ENCODE data around the gene CARNS1. TPM values are rescaled to one million over a fixed set of nuclear protein-coding genes. Genes with fewer than 3 reads are reported as not detected.
"Not testable (repeated sequence)": the region's sequence is repeated elsewhere in the genome, so short reads cannot be mapped to it uniquely, and the experiment has no call there.

The CARNS1 gene
- total RNA-seq, 1 experiment from 2014 or later: 0.13 TPM

GRCh38 chr11:67423891-67424613 is 8.6 kb downstream of the CARNS1 start:
- BruUV-seq (replicated peaks): no TSS peak
- Histone ChIP-seq H3K27me3 (replicated peaks; ENCODE audit: insufficient read depth, low read depth, low read length, poor library complexity) (no peaks in the 10 kb centered on the region), H3K36me3 (ENCODE audit: insufficient read depth, low read length, poor library complexity, severe bottlenecking) (no peaks in the 10 kb centered on the region), H3K27ac (ENCODE audit: low read depth, low read length, poor library complexity, severe bottlenecking) (no peak overlapping the region), H3K4me3 (ENCODE audit: low read depth, low read length, poor library complexity, severe bottlenecking) (no peak overlapping the region), H3K4me1 (ENCODE audit: insufficient read depth, low read length, poor library complexity, severe bottlenecking) (peaks cover 12% of the 10 kb centered on the region), H3K9me3 (ENCODE audit: low read depth, low read length, poor library complexity, severe bottlenecking) (no peaks in the 10 kb centered on the region)
- no peak for DNase-seq (ENCODE audit: low spot score)
- TF ChIP-seq EZH2 (IDR thresholded peaks at IDR 0.05; ENCODE audit: borderline replicate concordance, low read depth, low read length, poor library complexity, severe bottlenecking) (no peak), CTCF (conservative IDR thresholded peaks at IDR 0.05; ENCODE audit: low read depth, low read length) (no peak)
- intact Hi-C loops (cut with micrococcal nuclease; ENCODE audit: unreplicated experiment): no loop called here
- ChIA-PET CTCF (no interaction called here), POLR2A (ENCODE audit: low non-redundant PET) (no interaction called here)

- H3K9me3 ChIP-seq (ENCODE audit: low read depth, low read length, poor library complexity, severe bottlenecking); BruUV-seq (replicated peaks); H3K36me3 ChIP-seq (ENCODE audit: insufficient read depth, low read length, poor library complexity, severe bottlenecking); H3K27me3 ChIP-seq (replicated peaks; ENCODE audit: insufficient read depth, low read depth, low read length, poor library complexity); intact Hi-C loops (cut with micrococcal nuclease; ENCODE audit: unreplicated experiment); POLR2A ChIA-PET (ENCODE audit: low non-redundant PET); CTCF ChIA-PET; DNase-seq (ENCODE audit: low spot score): not testable (repeated sequence)
- Histone ChIP-seq H3K4me3 (ENCODE audit: low read depth, low read length, poor library complexity, severe bottlenecking) (peak overlapping the region; percentile 74), H3K4me1 (ENCODE audit: insufficient read depth, low read length, poor library complexity, severe bottlenecking) (peaks cover 11% of the 10 kb centered on the region), H3K27ac (ENCODE audit: low read depth, low read length, poor library complexity, severe bottlenecking) (peak overlapping the region; percentile 78)
Observed at GRCh38 chr11:67427364-67427859, 11.9 kb downstream of the CARNS1 start.

GRCh38 chr11:67428052-67429001 is 12.8 kb downstream of the CARNS1 start, which contains the start of gene RPS6KB2:
TSS of gene RPS6KB2 (plus strand) at chr11:67428494. CDS start at chr11:67428546, 52 bp downstream.
- Histone ChIP-seq H3K27me3 (replicated peaks; ENCODE audit: insufficient read depth, low read depth, low read length, poor library complexity) (no peaks in the 10 kb centered on the region), H3K4me3 (ENCODE audit: low read depth, low read length, poor library complexity, severe bottlenecking) (peak within 1 kb of the TSS; percentile 74), H3K9me3 (ENCODE audit: low read depth, low read length, poor library complexity, severe bottlenecking) (no peaks in the 10 kb centered on the region), H3K36me3 (ENCODE audit: insufficient read depth, low read length, poor library complexity, severe bottlenecking) (peaks cover 8% of the 10 kb centered on the region), H3K4me1 (ENCODE audit: insufficient read depth, low read length, poor library complexity, severe bottlenecking) (peaks cover 11% of the 10 kb centered on the region), H3K27ac (ENCODE audit: low read depth, low read length, poor library complexity, severe bottlenecking) (peak within 1 kb of the TSS; percentile 78)
- intact Hi-C loops (cut with micrococcal nuclease; ENCODE audit: unreplicated experiment): no loop called here
- CTCF ChIA-PET: no interaction called here
- POLR2A ChIA-PET (ENCODE audit: low non-redundant PET): no interaction called here
- TF ChIP-seq CTCF (conservative IDR thresholded peaks at IDR 0.05; ENCODE audit: low read depth, low read length) (no peak), EZH2 (IDR thresholded peaks at IDR 0.05; ENCODE audit: borderline replicate concordance, low read depth, low read length, poor library complexity, severe bottlenecking) (no peak)
- peak; percentile 99 for DNase-seq (ENCODE audit: low spot score)
- BruUV-seq (replicated peaks): no TSS peak

Data from A673 (cell line).